HG03045 (cell line): Measurements from ENCODE around the gene MED13.
A peak's percentile ranks its signal among the peaks of the same experiment; 100 is the strongest.
"Not testable (repeated sequence)": the region's sequence is repeated elsewhere in the genome, so short reads cannot be mapped to it uniquely, and the experiment has no call there.

Experiments used
- ATAC-seq: cut with Tn5 transposase; IDR thresholded peaks from one replicate; pipeline ENCODE4 v1.9.1; 2021; ENCODE audit warnings: mild to moderate bottlenecking, moderate library complexity; ENCODE audit not compliant: unreplicated experiment

The MED13 gene

GRCh38 chr17:62090868-62091267, 25.8 kb upstream of the MED13 start:
- ATAC-seq = no peak

- no peak for ATAC-seq
Observed at GRCh38 chr17:62090021-62090824, 25.1 kb upstream of the MED13 start.

GRCh38 chr17:62089334-62089733, 24.3 kb upstream of the MED13 start:
- no peak for ATAC-seq

DNA sequence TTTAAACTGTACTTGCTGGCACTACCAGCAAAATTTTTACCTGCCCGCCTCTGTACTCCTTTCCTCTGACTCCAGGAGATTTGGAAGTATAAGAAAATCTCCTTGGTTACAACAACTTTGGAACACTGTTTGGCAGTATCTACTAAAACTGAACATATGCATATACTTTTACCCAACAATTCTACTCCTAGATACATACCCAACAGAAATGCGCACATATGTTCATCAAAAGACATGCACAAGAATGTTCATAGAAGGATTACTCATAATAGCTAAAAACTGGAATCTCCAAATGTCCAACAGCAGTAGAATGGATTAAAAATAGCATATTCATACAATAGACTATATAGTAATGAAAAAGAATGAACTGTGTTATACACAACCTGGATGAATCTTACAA, 21.7 kb upstream of the MED13 start:
- ATAC-seq = no peak

DNA sequence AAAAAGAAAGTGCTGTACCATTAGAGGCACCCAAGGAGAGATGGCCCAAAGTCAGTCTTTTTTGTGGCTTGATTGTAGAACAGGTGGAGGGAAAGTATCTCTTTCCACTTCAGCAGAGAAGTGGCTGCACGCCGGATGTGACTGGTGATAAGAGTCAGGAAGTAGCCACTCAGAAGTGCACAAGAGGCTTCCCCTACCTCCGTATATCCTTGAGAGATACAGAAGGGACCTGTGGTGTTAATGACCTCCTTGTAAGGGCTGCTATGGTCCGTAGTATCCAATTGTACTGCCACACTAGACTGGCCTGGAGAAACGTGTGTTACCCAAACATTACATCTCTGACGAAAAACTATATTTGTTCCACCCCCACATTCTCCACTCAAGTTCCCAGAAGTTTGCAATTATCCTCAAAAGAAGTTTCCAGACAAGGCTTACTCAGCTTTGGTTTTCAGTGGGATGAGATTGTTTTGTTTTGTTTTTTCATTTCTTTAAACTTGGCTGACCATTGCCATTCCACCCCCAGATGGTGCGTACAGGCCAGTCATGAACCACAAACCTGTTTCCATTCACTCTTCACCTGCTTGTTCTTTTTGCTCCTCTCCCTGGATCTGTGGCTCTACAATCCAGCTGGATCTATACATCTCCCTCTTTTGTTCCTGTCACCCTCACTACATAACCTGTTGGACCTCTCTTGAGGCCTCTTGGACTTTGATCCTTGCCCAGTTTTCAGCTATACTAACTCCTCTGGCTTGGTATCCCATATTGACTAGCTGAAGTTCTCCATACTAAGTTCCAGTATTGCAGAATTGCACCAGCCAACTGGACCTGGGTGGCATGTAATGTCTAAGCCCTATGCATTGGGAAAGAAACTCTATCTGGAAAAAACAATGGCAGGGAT, 20.7 kb upstream of the MED13 start:
- no peak for ATAC-seq

DNA sequence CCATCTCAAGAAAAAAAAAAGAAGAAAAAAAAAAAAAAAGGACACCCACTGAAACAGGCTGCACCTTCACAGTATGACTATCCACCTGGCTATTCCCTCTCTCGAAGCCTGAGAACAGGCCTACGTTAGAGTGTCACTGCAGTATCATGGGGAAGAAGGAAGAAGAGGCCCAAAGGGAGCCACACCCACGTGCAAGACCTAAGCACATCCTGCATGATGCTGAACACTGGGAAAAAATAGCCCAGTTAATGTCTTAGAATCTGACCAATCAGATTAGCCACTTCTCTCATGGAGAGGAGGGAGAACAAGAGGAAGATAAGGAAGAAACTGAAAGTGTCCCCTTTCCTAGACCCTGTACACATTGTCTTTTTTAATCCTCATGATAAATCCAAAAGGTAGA, 19.5 kb upstream of the MED13 start:
- ATAC-seq = no peak

- no peak for ATAC-seq
Observed at GRCh38 chr17:62083651-62084050, 18.6 kb upstream of the MED13 start.

DNA sequence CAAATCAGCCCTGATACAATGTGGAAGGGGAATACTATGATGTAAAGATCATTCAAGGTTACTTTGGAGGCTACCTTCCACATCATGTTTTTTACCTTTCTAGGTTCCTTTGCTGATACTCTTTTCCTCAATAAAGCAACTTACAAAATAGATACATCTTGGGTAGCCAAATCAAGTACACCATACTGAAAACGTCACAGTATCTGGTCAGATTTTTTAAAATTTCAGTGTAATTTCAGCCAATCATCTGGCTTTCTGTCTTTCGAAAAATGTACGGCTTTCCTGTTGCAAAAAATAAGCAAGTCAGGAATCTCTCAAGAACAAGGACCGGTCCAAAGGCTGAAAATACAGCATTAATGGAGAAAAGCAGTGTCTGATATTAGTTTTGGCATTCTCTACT, 15.6 kb upstream of the MED13 start:
- ATAC-seq = no peak

DNA sequence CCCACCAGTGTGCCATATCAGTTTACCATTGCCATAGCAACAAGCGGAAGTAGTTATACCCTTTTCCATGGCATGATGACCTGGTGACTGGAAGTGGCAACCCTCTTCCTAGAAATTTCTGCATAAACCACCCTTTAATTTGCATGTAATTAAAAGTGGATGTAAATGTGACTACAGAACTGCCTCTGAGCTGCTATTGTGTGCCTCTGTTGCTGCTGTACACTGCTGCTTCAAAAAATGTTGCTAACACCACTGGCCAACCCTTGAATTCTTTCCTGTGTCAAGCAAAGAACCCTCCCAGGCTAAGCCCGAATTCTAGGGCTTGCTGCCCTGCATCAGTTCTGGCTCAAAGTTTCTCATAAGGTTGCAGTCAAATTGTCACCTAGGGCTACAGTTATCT, 12.9 kb upstream of the MED13 start:
- ATAC-seq = no peak

- no peak for ATAC-seq
Observed at GRCh38 chr17:62076864-62077788, 12.0 kb upstream of the MED13 start.

- no peak for ATAC-seq
Observed at GRCh38 chr17:62075308-62075815, 10.3 kb upstream of the MED13 start.

- no peak for ATAC-seq
Observed at GRCh38 chr17:62073993-62074392, 8.9 kb upstream of the MED13 start.

GRCh38 chr17:62072855-62073254, 7.8 kb upstream of the MED13 start:
- not testable (repeated sequence) for ATAC-seq

- ATAC-seq = no peak
Observed at GRCh38 chr17:62070900-62071299, 5.8 kb upstream of the MED13 start.

DNA sequence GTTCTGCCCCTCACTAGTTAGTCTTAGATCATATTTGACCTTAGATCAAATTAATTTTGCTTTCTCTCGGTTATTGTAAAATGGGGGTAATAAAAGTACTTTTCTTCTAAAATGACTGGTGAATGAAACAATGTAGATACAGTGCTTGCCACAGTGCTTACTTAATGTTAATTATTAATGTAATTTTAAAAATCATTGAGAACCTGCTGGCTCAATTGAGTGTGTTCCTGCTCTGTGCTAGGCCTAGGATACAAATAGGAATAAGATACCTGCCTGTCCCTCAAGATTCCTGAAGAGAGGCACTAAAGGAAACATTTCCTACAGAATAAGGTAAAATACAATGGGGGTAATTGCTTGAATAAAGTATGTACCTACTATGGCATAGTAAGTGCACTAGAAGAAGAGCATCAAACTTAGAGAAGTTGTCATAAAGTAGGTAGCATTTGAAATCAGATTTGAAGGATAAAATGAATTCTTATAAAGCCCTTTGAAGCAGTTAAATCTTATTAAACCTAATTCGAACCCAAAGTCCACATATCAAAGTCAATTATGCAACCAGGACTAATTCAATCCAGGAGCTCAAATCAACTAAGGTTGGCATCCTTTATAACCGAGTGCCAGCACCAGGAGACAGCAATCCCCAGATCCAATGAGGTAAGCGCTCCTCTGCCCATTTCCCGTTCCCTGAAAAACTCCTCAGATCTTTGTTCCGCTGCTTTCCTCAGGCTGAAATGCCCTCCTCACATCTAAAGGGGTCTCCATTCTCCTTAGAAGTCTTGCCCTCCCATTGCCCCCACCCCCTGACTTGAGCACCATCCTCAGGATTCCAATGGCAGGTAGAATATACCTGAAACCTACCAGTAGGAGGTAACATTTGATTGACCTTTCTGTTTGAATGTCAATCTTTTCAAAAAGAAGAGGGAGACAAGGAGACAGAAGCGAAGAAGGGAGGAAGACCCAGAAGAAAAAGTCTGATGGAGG, 2.4 kb upstream of the MED13 start:
- ATAC-seq = no peak

- peak; percentile 94 for ATAC-seq
Observed at GRCh38 chr17:62065611-62066468, 762 bp upstream of the MED13 start.

DNA sequence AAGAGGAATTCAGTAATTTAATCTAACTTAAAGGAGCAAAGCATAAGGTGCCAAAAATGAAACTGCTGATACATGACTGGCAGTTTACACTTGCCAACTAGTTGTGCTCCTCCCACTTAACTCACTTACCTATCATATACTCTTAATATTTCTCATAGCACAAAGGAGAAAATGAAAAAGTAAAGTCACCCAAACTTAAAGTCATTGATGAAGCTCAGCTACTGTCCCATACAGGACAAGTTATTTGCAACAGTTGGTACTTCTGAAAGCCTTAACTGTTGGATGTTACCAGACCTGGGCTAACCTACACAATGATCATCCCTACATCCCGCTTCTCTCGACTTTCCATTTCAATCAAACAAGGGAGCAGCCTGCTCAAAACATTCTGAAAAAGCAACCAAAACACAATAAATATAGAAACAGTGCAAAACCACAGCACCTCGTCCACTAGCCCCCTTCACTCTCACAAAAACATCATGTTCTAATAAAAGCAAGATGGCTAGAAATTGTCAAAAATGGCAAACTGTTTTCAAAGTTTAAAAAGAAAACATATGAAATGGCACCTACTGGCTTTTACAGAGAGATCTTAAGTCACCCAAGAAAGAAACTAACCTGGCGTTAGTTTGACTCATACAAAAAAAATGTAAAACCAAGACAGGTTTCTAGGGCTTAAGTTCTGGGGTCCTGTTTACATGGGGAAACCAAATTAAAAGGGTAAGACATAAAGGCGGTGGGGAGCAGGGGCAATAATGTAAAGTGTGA, 868 bp downstream of the MED13 start:
- no peak for ATAC-seq

DNA sequence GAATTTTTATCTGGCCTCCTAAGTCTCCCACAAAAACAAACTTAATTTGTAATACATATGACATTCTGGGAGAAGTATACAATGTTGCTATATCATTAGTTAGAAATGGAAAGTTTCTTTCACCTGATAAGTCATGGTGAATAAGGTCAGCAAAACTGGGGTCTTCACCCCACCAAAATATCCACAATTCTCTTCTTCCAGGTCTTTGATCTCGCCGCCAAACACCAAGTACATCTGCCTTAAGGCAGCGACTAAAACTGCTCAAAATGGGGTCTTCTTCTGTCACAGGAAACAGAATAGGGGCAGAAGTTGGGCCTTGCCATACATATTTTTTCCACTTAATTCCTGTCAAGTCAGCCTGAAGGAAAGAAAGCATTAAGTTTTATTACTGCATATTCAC, 2.1 kb downstream of the MED13 start:
- no peak for ATAC-seq
